ENCODE results near the gene TSHZ3.

TSHZ3 gene

DNA sequence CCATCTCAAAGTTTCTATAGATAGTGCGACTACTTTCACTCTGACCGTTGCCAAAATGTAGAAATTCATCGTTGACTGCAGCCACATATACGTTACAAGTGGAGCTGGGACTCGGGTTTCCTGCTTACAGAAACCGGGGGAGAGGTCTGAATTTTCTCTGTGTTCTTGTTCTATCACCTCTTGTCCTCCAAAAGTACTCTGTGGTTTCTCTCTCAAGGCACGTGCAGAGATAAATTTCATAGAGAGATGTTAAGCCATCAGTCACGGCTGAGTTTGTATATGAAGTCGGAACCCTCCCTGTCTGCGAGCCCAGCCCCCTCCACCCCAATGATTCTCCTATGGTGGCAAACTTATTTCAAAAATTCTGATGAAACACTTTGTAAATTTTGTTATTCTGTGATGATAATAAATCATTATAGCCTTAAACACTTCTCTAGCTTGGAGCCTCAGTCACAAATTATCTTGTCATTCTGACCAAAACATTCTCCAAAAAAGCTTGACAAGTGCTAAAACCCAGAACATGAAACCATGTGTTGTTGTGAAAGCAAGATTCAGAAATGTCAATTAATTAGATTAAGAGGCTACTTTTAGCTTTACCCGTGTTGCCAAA, 87.5 kb downstream of the TSHZ3 start:
- DNase-seq: no peak

- no peak for DNase-seq
Observed at GRCh38 chr19:31261019-31261602, 88.1 kb downstream of the TSHZ3 start.

- DNase-seq: no peak
Observed at GRCh38 chr19:31260171-31260933, 88.9 kb downstream of the TSHZ3 start.

GRCh38 chr19:31258211-31259052, 90.8 kb downstream of the TSHZ3 start:
- DNase-seq: no peak

DNA sequence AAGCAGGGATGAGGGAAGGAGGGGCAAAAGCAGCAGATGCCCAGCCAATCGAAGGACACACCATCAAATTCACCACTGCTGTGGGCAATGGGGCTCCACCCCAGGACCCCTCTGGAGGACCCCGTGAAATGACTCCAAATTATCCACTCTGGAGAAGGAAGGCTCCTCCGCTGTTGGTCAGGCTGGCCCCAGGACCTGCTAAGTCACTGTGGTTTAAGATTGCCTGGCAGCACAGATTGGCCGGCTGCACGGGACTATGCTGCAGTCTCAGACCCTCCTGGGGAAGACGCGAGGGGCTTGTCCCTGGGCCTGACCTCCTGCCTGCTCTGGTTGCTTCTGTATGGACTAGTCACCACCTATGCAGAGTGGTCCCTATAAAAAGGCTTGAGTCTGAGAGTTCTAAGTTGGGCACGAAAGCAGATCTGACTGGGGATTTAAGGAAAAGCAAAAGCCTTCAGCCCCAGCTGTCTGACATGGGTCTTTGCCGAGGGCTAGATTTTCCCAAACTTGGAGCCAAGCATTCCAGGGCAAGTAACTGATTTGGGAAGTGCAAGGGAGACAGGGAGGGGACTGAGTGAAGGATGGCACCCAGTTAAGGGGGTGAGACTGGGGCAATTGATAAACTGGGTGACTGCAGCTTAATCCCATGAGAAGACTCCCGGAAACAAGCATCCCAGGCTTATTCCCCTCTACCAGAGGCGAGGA, 91.7 kb downstream of the TSHZ3 start:
- no peak for DNase-seq

DNA sequence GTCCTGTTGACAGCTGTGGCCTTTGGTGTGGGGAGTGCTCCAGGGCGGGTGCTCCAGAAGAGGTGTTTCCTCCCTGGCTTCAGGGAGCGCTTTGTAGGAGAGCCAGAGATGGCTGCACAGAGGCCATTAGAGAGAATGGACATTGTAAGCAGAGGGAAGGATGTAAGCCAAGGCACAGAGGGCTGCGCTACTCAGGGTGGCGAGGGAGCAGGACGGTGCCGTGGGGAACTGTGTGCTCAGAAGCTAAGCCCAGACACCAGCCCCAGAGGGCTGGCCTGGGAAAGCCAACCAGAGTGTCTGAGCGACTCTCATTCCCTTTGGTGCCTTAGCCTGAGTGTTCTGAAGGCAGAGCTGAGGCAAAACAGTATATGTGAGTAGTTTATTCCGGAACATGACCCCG, 92.2 kb downstream of the TSHZ3 start:
- no peak for DNase-seq

GRCh38 chr19:31256593-31256960, 92.7 kb downstream of the TSHZ3 start:
- DNase-seq: no peak

GRCh38 chr19:31255831-31256592, 93.2 kb downstream of the TSHZ3 start:
- no peak for DNase-seq

DNA sequence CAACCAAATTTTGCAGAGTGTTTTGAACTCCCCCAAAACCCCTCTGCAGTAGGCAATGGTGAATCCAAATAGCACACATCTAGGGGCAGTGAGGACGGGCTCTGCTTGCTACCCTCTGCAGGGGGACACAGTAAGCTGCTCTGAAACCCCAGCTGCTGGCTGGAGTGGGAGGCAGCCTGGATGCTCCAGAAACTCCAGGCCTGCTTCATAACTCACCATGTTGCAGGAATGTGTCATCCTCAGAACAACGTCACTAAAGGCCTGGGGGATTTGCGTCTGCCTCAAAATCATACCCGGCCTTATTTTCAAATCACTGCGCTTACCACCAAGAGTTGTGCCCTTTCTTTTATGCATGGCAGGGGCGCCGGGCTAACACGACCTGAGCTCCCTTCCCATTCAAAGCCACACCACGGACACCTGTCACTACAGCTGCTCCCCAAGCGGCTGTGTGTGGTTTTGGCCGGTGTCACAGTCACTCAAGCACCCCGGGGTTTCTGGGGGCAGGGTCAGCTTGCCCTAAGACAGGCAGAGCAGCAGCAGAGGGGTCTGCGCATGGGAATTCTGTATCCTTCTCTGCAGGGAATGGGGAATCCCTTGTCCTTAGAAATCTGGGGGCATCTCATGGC, 93.9 kb downstream of the TSHZ3 start:
- DNase-seq: no peak

- DNase-seq: no peak
Observed at GRCh38 chr19:31254611-31255010, 94.6 kb downstream of the TSHZ3 start.

DNA sequence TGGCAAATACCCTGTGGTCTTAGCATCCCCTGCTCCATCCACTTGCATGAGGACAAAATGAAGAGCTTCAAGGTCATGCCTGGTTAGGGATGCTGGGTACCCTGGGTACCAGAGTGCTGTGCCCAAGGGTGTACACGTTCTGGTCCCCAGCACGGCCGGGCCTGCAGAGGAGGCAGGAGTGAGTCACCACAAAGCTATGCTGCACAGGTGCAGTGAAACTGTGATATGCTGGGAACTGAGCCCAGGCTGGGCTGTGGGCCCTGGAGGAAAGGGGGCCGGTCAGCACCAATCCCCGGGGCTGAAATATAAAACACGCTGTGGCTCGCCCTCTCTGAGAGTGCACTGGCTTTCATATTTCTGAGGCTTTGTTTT, 95.1 kb downstream of the TSHZ3 start:
- no peak for DNase-seq

- no peak for DNase-seq
Observed at GRCh38 chr19:31253526-31254179, 95.6 kb downstream of the TSHZ3 start.

DNA sequence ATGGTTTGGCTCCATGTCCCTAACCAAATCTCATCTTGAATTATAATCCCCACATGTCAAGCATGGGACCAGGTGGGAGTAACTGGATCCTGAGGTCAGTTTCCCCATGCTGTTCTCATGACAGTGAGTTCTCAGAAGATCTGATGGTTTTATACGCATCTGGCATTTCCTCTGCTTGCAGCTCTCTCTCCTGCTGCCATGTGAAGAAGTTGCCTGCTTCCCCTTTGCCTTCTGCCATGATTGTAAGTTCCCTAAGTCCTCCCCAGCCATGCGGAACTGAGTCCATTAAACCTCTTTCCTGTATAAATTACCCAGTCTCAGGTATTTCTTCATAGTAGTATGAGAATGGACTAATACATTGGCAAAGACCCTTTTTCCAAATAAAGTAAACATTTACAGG, 96.8 kb downstream of the TSHZ3 start:
- no peak for DNase-seq

- no peak for DNase-seq
Observed at GRCh38 chr19:31249217-31249616, 100.0 kb downstream of the TSHZ3 start.

- DNase-seq: no peak
Observed at GRCh38 chr19:31235806-31236205, 113.4 kb downstream of the TSHZ3 start.

DNA sequence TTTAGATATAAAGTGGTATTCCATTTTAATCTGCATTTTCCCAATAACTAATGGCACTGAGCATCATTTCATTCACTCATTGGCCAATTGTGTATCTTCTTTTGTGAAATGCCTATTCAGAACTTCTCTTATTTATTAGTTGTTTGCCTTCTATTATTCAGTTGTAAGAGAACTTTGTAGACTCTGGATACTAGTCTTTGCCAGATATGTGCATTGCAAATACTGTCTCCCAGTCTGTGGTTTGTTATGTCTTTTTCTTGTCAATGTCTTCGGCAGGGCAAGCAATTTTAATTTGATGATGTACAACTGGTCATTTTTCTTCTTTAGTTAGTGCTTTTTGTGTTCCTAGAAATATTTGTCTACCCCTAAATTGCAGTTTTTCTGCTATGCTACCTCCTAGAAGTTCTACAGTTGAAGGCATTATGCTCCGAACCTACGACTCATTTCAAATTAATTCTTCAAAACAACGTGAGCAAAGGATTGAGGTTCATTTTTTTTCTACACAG, 115.9 kb downstream of the TSHZ3 start:
- no peak for DNase-seq

DNA sequence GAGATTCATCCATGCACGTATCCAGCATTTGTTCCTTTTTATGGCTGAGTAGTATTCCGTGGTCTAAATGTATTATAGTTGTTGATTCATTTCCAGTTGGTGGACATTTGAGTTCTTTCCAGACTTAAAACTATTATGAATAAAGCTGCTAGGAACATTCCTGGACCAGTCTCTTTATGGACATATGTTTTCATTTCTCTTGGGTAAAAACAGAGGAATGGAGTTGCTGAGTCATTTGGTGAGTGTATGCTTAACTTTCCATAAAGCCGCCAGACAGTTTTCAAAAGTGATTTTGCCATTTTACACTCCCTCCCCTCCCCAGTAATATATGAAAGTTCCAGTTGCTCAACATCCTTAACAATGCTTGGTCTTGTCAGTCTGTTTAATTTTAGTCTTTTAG, 116.4 kb downstream of the TSHZ3 start:
- DNase-seq: no peak

GRCh38 chr19:31232180-31232579, 117.1 kb downstream of the TSHZ3 start:
- no peak for DNase-seq

- DNase-seq: no peak
Observed at GRCh38 chr19:31231237-31231636, 118.0 kb downstream of the TSHZ3 start.

- DNase-seq: no peak
Observed at GRCh38 chr19:31226151-31226935, 122.9 kb downstream of the TSHZ3 start.
